ENCODE results near the gene TMEM140.

DNA sequence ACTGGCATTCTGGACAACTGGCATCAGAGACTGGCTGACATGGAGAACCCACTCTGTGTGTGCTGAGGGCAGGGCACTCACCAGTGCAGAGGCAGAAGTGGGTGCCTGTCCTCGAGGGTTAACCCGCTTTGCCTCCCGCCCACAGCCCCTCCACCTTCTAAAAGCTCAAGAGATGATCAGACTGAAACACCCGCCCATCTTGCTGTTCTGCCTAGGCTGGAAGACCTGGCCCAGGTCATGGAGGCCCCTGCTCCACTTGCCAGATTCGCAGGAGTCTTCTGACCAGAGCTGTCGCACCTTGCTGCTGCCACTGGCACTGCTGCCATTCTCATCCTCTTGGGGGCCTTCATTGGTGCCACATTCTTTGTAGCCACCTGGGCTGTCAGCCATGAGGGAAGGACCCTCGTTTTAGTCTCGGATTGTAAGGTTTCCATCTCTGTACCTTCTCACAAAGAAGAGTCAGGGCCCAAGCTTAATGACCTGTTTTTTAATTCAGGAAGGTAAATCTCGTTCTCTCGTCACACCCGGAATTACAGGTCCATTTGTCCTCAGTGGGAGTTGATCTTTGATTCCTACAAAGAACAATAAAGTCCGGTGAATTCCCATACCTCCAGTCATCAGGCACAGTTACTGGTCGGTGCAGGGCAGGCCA, 20.7 kb downstream of the TMEM140 start:
- TF ChIP-seq, protein P1, sequence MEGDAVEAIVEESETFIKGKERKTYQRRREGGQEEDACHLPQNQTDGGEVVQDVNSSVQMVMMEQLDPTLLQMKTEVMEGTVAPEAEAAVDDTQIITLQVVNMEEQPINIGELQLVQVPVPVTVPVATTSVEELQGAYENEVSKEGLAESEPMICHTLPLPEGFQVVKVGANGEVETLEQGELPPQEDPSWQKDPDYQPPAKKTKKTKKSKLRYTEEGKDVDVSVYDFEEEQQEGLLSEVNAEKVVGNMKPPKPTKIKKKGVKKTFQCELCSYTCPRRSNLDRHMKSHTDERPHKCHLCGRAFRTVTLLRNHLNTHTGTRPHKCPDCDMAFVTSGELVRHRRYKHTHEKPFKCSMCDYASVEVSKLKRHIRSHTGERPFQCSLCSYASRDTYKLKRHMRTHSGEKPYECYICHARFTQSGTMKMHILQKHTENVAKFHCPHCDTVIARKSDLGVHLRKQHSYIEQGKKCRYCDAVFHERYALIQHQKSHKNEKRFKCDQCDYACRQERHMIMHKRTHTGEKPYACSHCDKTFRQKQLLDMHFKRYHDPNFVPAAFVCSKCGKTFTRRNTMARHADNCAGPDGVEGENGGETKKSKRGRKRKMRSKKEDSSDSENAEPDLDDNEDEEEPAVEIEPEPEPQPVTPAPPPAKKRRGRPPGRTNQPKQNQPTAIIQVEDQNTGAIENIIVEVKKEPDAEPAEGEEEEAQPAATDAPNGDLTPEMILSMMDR (IDR thresholded peaks at IDR 0.05; ENCODE audit: poor library complexity) = no peak
- no peak for TF ChIP-seq EZH2phosphoT487 (IDR thresholded peaks at IDR 0.05; ENCODE audit: low read depth, severe bottlenecking, unreplicated experiment)

Data from hepatocyte (in vitro differentiated cells).